Activated T-helper 1 cell treated with anti-CD3 and anti-CD28 coated beads, Interleukin-2, amount 50 U/mL, for 16 hours (primary cell): ENCODE data around the gene TRIM46.
"Not testable (repeated sequence)": the region's sequence is repeated elsewhere in the genome, so short reads cannot be mapped to it uniquely, and the experiment has no call there.

ENCODE experiments used
- DNase-seq, 2 donors: peaks; one replicate each; pipeline ENCODE4 v3.0.0-alpha.2; 2020; ENCODE audit warnings: low read depth in 1 of 2, low spot score in 1 of 2

The TRIM46 gene

GRCh38 chr1:155226910-155227260 is 53.2 kb downstream of the TRIM46 start:
- no peak for DNase-seq

GRCh38 chr1:155227261-155228095 is 53.8 kb downstream of the TRIM46 start:
- DNase-seq, result peak; percentile 95 to 100

- DNase-seq, result no peak
Observed at GRCh38 chr1:155228096-155228427, 54.4 kb downstream of the TRIM46 start.

GRCh38 chr1:155231302-155231701 is 57.7 kb downstream of the TRIM46 start:
- DNase-seq, result not testable (repeated sequence)

GRCh38 chr1:155232001-155232978 is 58.6 kb downstream of the TRIM46 start:
- not testable (repeated sequence) for DNase-seq

- not testable (repeated sequence) for DNase-seq
Observed at GRCh38 chr1:155233502-155233901, 59.9 kb downstream of the TRIM46 start.
